Heart left ventricle (tissue), 16 donors: ENCODE results near the gene POFUT2. TPM values are rescaled to one million over a fixed set of nuclear protein-coding genes. Genes with fewer than 3 reads are reported as not detected.
A peak's percentile ranks its signal among the peaks of the same experiment; 100 is the strongest.

Experiments used
- ATAC-seq, 4 donors: fragments of 200-7000 bp; cut with Tn5 transposase; one replicate each; pipeline ENCODE4 v1.9.1; 2020 to 2022; ENCODE audit warnings: moderate library complexity in 4 of 4, mild to moderate bottlenecking in 3 of 4, moderate number of reproducible peaks in 1 of 4
- DNase-seq, 5 donors: peaks; one replicate each; pipeline ENCODE4 v3.0.0-alpha.2; 2020
- H3K27ac ChIP-seq, 12 donors: fragments of 200-600 bp; sonication (generic) in 4 of 12; one replicate each; pipeline versions ENCODE4 v1.5.0 to v1.8.0; 2016 to 2022; ENCODE audit warnings: mild to moderate bottlenecking in 2 of 12
- H3K27me3 ChIP-seq, 9 donors: fragments of 200-600 bp; sonication (generic) in 2 of 9; one replicate each; pipeline versions ENCODE4 v1.5.1 to v1.8.0; 2016 to 2022; ENCODE audit warnings: mild to moderate bottlenecking in 3 of 9
- H3K36me3 ChIP-seq, 9 donors: fragments of 200-600 bp; sonication (generic) in 2 of 9; one replicate each; pipeline versions ENCODE4 v1.5.0 to v1.8.0; 2018 to 2022; ENCODE audit warnings: mild to moderate bottlenecking in 2 of 9
- H3K4me1 ChIP-seq, 12 donors: fragments of 200-600 bp; sonication (generic) in 4 of 12; one replicate each; pipeline versions ENCODE4 v1.5.0 to v1.8.0; 2016 to 2022; ENCODE audit warnings: mild to moderate bottlenecking in 3 of 12
- H3K4me3 ChIP-seq, 12 donors: fragments of 200-600 bp; sonication (generic) in 4 of 12; one replicate each; pipeline versions ENCODE4 v1.5.0 to v1.8.0; 2017 to 2022; ENCODE audit warnings: mild to moderate bottlenecking in 9 of 12, moderate library complexity in 4 of 12
- H3K9me3 ChIP-seq, 12 donors: fragments of 200-600 bp; sonication (generic) in 4 of 12; one replicate each; pipeline versions ENCODE4 v1.5.0 to v1.8.0; 2016 to 2022; ENCODE audit warnings: mild to moderate bottlenecking in 1 of 12
- CTCF ChIP-seq, 12 donors: fragments of 200-600 bp; sonication (generic) in 4 of 12; IDR thresholded peaks; one replicate each; pipeline versions ENCODE4 v1.5.0 to v1.8.0; 2018 to 2022; ENCODE audit warnings: antibody characterized with exemption in 12 of 12, mild to moderate bottlenecking in 5 of 12
- POLR2A ChIP-seq, 2 donors: fragments of 450-650 bp; IDR thresholded peaks; one replicate each; pipeline ENCODE4 v1.6.1; 2017; ENCODE audit warnings: antibody characterized with exemption in 2 of 2, mild to moderate bottlenecking in 2 of 2, moderate library complexity in 2 of 2
- WGBS, 4 donors: extraction: QIAGEN DNeasy Blood & Tissue Kit in 2 of 4; methylation state at CpG; one replicate each; pipeline versions ENCODE4 v1.1.5 to v1.1.7; 2013 to 2018; 5-methylcytosine and 5-hydroxymethylcytosine counted together
- intact Hi-C, 10 donors: fragments of 100-400 bp; cut with DNase I; formaldehyde crosslinking; loops; one replicate each; pipeline versions ENCODE4 v1.11.1 to v1.14.2; 2022
- polyA plus RNA-seq, 2 donors: library from polyadenylated mRNA; stranded (reverse); fragments of 200-250 nt; gene quantifications; one replicate each; pipeline ENCODE4 v1.2.3, GENCODE V29; 2013
- total RNA-seq, 9 donors: library from RNA; depleted of rRNA in 2 of 9; stranded (reverse); fragments of >200 nt in 2 of 9; fragmentation: NEBNext Ultra II Directional in 3 of 9; extraction: Animal tissue kit (Norgen Biotek cat#: 25700) in 3 of 9; gene quantifications; one replicate each; pipeline versions ENCODE4 v1.1.0 to v1.2.4, GENCODE V29; 2016 to 2023
- donor health status: ischemic (EF 13 %, LVEDD 7.1; RV severe dilation, severe dysfunction).
- donor health status: healthy with polysubstance abuse.
- donor health status: DM: no; HTN: yes; CAD: no.
- donor health status: DM: no; HTN: no; CAD: no.
- donor health status: ischemic (EF 25% LVEDD 6.9; RV normal size, moderate dysfunction).
- donor health status: ischemic (EF 25% LVEDD 5.7; RV mildly dilated, moderate dysfunction).
- donor health status: healthy.
- donor health status: DM: yes; HTN: yes; CAD: no.
- donor health status: ischemic (EF 35%, LVEDD 5.7; RV mildly dilated, moderate dysfunction).
- donor health status: nonischemic (EF 11% LVEDD 7.7; RV severe dilation, severe dysfunction).
- donor health status: DM: yes; HTN: yes; CAD: no.
- donor health status: PGD.
- donor health status: ischemic (EF 29% LVEDD 5.4; RV normal size, mild dysfunction).
- donor health status: nonischemic (EF 23%, LVEDD 6.1; RV moderate dilation, normal function).

The POFUT2 gene
- total and polyA plus RNA-seq, 11 donors, result 10.8 to 25.8 (median 18.5) TPM

- peaks cover 0 to 43% (median 30%) of the 10 kb centered on the region in 9 donors for H3K36me3 ChIP-seq
- 85 to 92% (median 89%) methylated on average over 10 of the region's 10 CpGs for WGBS, 4 donors
- ATAC-seq (no peak), DNase-seq (peak in 1 of 5 donors; percentile 6)
- H3K9me3 ChIP-seq, result no peaks in the 10 kb centered on the region
- peaks cover 0 to 18% (median 6%) of the 10 kb centered on the region in 9 donors for H3K27me3 ChIP-seq
- peaks cover 0 to 15% (median 5%) of the 10 kb centered on the region in 12 donors for H3K4me1 ChIP-seq
- H3K27ac ChIP-seq, result no peak overlapping the region
- intact Hi-C loops, result no loop called here
- H3K4me3 ChIP-seq, result no peak overlapping the region
- TF ChIP-seq CTCF (IDR thresholded peaks at IDR 0.05) (no peak), POLR2A (IDR thresholded peaks at IDR 0.05) (no peak)
These were observed 26.6 kb downstream of the POFUT2 start for GRCh38 chr21:45261093-45261492.

- Histone ChIP-seq H3K36me3 (peaks cover 0 to 35% (median 22%) of the 10 kb centered on the region in 9 donors), H3K27ac (no peak overlapping the region), H3K4me1 (peaks cover 0 to 15% (median 5%) of the 10 kb centered on the region in 12 donors), H3K27me3 (peaks cover 0 to 20% (median 9%) of the 10 kb centered on the region in 9 donors), H3K4me3 (no peak overlapping the region), H3K9me3 (no peaks in the 10 kb centered on the region)
- WGBS, 4 donors, result 72 to 87% (median 83%) methylated on average over 4 to 5 of the region's 5 CpGs
- TF ChIP-seq POLR2A (IDR thresholded peaks at IDR 0.05), result no peak
- TF ChIP-seq CTCF (IDR thresholded peaks at IDR 0.05), result no peak
- intact Hi-C loops, result no loop called here
- DNase-seq (no peak), ATAC-seq (no peak)
These were observed 27.4 kb downstream of the POFUT2 start for GRCh38 chr21:45260191-45260825.

GRCh38 chr21:45259206-45259840 is 28.4 kb downstream of the POFUT2 start:
- Histone ChIP-seq H3K4me1 (peaks cover 0 to 15% (median 5%) of the 10 kb centered on the region in 12 donors), H3K27ac (no peak overlapping the region), H3K36me3 (peaks cover 0 to 25% (median 12%) of the 10 kb centered on the region in 9 donors), H3K27me3 (peaks cover 0 to 30% (median 9%) of the 10 kb centered on the region in 9 donors), H3K9me3 (no peaks in the 10 kb centered on the region), H3K4me3 (no peak overlapping the region)
- 54 to 70% (median 56%) methylated on average over 17 of the region's 17 CpGs for WGBS, 4 donors
- intact Hi-C loops, result loop anchor here in 2 of 10 donors (10.0 kb wide), 1 partner anchor 115 kb away; no protein-coding TSS in a partner anchor
- no peak for DNase-seq
- no peak for TF ChIP-seq CTCF (IDR thresholded peaks at IDR 0.05)
- no peak for TF ChIP-seq POLR2A (IDR thresholded peaks at IDR 0.05)
- no peak for ATAC-seq

GRCh38 chr21:45258466-45258865 is 29.2 kb downstream of the POFUT2 start:
- no peak for ATAC-seq
- TF ChIP-seq CTCF (IDR thresholded peaks at IDR 0.05) (no peak), POLR2A (IDR thresholded peaks at IDR 0.05) (no peak)
- whole genome bisulfite sequencing, 4 donors, result 85 to 90% (median 87%) methylated on average over 19 of the region's 19 CpGs
- H3K9me3 ChIP-seq, result no peaks in the 10 kb centered on the region
- peaks cover 0 to 16% (median 5%) of the 10 kb centered on the region in 12 donors for H3K4me1 ChIP-seq
- H3K27ac ChIP-seq, result no peak overlapping the region
- DNase-seq, result no peak
- intact Hi-C loops, result loop anchor here in 2 of 10 donors (10.0 kb wide), 1 partner anchor 114 kb away; no protein-coding TSS in a partner anchor
- H3K4me3 ChIP-seq, result no peak overlapping the region
- H3K27me3 ChIP-seq, result peaks cover 0 to 32% (median 9%) of the 10 kb centered on the region in 9 donors
- H3K36me3 ChIP-seq, result peaks cover 0 to 16% (median 4%) of the 10 kb centered on the region in 9 donors
